Measurements from ENCODE around the gene TTC1.
A peak's percentile ranks its signal among the peaks of the same experiment; 100 is the strongest.
"Not testable (repeated sequence)": the region's sequence is repeated elsewhere in the genome, so short reads cannot be mapped to it uniquely, and the experiment has no call there.

The TTC1 gene

GRCh38 chr5:159978358-159978757 lies 30.6 kb upstream of the TTC1 start:
- Mint-ChIP-seq H3K27me3 (ENCODE audit: low read depth) (peaks cover 35% of the 10 kb centered on the region), H3K4me3 (no peak overlapping the region)

DNA sequence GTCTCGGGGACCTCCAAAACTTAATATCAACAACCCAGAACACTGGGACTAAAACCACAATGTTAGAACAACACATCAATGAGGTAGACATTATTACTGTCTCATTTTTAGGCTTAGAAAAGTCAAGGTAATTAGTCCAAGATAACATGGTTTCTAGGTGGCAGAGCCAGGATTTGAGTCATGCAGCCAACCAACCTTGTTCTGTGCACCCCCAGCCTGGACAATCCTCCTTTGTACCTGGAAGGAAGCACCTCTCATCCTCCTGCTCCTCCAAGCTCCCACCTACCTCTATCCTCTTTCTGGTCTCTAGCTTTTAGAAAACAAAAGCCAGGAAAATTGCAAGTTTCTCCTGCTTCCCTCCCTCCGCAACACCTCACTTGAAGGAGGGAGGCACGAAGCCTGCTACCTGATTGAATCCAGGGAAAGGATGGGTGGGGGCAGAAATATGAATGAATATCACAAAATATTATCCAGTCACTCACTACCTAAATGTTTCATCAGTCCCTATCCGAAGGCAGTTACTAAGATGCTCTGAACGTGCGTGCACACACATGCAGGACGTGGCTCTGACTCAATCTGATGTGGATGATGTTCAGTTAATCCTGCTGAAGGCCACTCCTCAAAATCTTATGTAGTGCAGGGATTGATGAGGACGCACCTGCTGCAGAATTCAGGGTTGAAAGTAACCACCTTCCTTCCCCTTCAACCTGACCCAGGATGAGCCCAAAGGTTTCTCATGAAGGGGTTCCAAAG lies 26.3 kb upstream of the TTC1 start:
- DNase-seq (ENCODE audit: low spot score): no peak
- Mint-ChIP-seq H3K36me3 (ENCODE audit: low read depth) (no peaks in the 10 kb centered on the region), H3K27me3 (ENCODE audit: low read depth) (peaks cover 41% of the 10 kb centered on the region), H3K4me3 (no peak overlapping the region), H3K4me1 (ENCODE audit: low read depth) (no peaks in the 10 kb centered on the region), H3K27ac (no peak overlapping the region), H3K9me3 (no peaks in the 10 kb centered on the region)

More at GRCh38 chr5:159978358-159978757, 30.6 kb upstream of the TTC1 start:
- Mint-ChIP-seq H3K4me1 (ENCODE audit: low read depth) (no peaks in the 10 kb centered on the region), H3K9me3 (no peaks in the 10 kb centered on the region), H3K36me3 (ENCODE audit: low read depth) (no peaks in the 10 kb centered on the region), H3K27ac (no peak overlapping the region)
- no peak for DNase-seq (ENCODE audit: low spot score)

GRCh38 chr5:159987031-159987674 lies 21.8 kb upstream of the TTC1 start:
- no peak overlapping the region for H3K27ac Mint-ChIP-seq
- H3K27me3 Mint-ChIP-seq (ENCODE audit: low read depth): peaks cover 62% of the 10 kb centered on the region
- H3K36me3 Mint-ChIP-seq (ENCODE audit: low read depth): no peaks in the 10 kb centered on the region
- H3K9me3 Mint-ChIP-seq: no peaks in the 10 kb centered on the region
- no peaks in the 10 kb centered on the region for H3K4me1 Mint-ChIP-seq (ENCODE audit: low read depth)
- H3K4me3 Mint-ChIP-seq: peak overlapping the region; percentile 53
- DNase-seq (ENCODE audit: low spot score): peak; percentile 55

- H3K27me3 Mint-ChIP-seq (ENCODE audit: low read depth): peaks cover 48% of the 10 kb centered on the region
- no peaks in the 10 kb centered on the region for H3K4me1 Mint-ChIP-seq (ENCODE audit: low read depth)
Measured at GRCh38 chr5:159990506-159990905, 18.4 kb upstream of the TTC1 start.

DNA sequence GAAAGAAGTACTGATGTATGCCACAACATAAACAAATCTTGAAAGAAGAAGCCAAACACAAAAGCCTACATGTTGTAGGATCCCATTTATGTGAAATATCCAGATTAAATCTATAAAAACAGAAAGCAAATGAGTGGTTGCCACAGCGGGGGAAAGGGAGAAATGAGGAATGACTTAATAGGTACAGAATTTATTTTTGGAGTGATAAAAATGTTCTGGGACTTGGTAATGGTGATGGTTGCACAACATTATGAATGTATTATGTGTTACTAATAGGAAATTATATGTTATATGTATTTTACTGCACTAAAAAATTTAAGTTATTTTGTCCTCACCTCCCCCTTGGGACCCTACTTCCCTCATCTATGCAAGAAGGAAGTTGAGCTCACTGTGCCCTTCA lies 16.4 kb upstream of the TTC1 start:
- Mint-ChIP-seq H3K27me3 (ENCODE audit: low read depth) (peaks cover 32% of the 10 kb centered on the region), H3K4me3 (no peak overlapping the region), H3K4me1 (ENCODE audit: low read depth) (no peaks in the 10 kb centered on the region), H3K36me3 (ENCODE audit: low read depth) (no peaks in the 10 kb centered on the region), H3K27ac (no peak overlapping the region), H3K9me3 (peaks cover 6% of the 10 kb centered on the region)
- DNase-seq (ENCODE audit: low spot score): no peak

More at GRCh38 chr5:159990506-159990905, 18.4 kb upstream of the TTC1 start:
- H3K9me3 Mint-ChIP-seq: peaks cover 6% of the 10 kb centered on the region
- no peak for DNase-seq (ENCODE audit: low spot score)
- no peaks in the 10 kb centered on the region for H3K36me3 Mint-ChIP-seq (ENCODE audit: low read depth)
- no peak overlapping the region for H3K27ac Mint-ChIP-seq
- no peak overlapping the region for H3K4me3 Mint-ChIP-seq

DNA sequence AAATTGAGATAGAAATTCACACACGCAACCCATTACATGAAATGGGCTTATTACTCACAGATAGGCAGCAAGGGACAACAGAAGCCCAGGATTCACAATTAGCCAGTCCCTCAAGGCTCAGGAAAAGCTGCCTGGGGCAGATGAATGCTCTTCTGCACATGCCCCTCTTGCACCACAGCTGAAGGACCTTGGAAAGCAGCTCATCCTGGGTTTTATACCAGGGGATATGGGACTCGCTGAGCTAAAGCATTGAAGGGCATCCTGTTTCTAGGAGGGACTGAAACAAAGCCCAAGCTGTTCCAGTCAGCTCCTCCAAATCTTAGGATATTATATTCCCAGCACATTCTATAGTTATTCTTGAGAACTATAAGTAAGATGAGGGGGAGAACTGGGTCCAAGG lies 15.7 kb upstream of the TTC1 start:
- Mint-ChIP-seq H3K4me3 (no peak overlapping the region), H3K27ac (no peak overlapping the region), H3K9me3 (peaks cover 6% of the 10 kb centered on the region), H3K27me3 (ENCODE audit: low read depth) (peaks cover 26% of the 10 kb centered on the region), H3K4me1 (ENCODE audit: low read depth) (no peaks in the 10 kb centered on the region), H3K36me3 (ENCODE audit: low read depth) (no peaks in the 10 kb centered on the region)
- DNase-seq (ENCODE audit: low spot score): no peak

GRCh38 chr5:159995907-159996306 lies 13.0 kb upstream of the TTC1 start:
- Mint-ChIP-seq H3K4me1 (ENCODE audit: low read depth) (no peaks in the 10 kb centered on the region), H3K27me3 (ENCODE audit: low read depth) (peaks cover 15% of the 10 kb centered on the region), H3K27ac (no peak overlapping the region), H3K4me3 (no peak overlapping the region), H3K36me3 (ENCODE audit: low read depth) (no peaks in the 10 kb centered on the region), H3K9me3 (peaks cover 6% of the 10 kb centered on the region)
- no peak for DNase-seq (ENCODE audit: low spot score)

DNA sequence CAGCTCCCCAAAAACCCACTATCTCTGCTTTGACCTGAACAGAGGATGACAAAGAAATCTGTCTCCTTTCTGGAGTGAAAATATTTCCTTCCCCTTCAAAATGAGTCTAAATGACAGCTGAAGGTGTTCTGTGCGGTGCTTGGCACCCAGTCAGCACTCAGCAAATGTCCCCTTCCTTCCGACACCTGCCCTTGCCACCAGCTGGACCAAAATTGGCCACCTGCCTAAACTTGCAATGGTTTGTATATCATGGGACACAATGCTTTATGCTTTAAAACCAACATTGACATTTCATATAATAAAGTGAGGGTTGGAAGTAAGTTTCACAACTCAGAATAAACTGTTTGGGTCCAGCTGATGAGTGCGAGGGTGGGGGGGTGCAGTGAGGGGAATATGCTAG lies 7.5 kb upstream of the TTC1 start:
- no peaks in the 10 kb centered on the region for H3K4me1 Mint-ChIP-seq (ENCODE audit: low read depth)
- H3K27ac Mint-ChIP-seq: no peak overlapping the region
- H3K27me3 Mint-ChIP-seq (ENCODE audit: low read depth): peaks cover 14% of the 10 kb centered on the region
- no peak overlapping the region for H3K4me3 Mint-ChIP-seq
- H3K9me3 Mint-ChIP-seq: no peaks in the 10 kb centered on the region
- H3K36me3 Mint-ChIP-seq (ENCODE audit: low read depth): no peaks in the 10 kb centered on the region
- no peak for DNase-seq (ENCODE audit: low spot score)

- DNase-seq (ENCODE audit: low spot score): no peak
- H3K36me3 Mint-ChIP-seq (ENCODE audit: low read depth): peaks cover 17% of the 10 kb centered on the region
- peaks cover 21% of the 10 kb centered on the region for H3K4me1 Mint-ChIP-seq (ENCODE audit: low read depth)
- no peak overlapping the region for H3K4me3 Mint-ChIP-seq
- no peaks in the 10 kb centered on the region for H3K9me3 Mint-ChIP-seq
- H3K27me3 Mint-ChIP-seq (ENCODE audit: low read depth): peaks cover under 1% of the 10 kb centered on the region
- no peak overlapping the region for H3K27ac Mint-ChIP-seq
Measured at GRCh38 chr5:160007514-160007913, 1.4 kb upstream of the TTC1 start.

DNA sequence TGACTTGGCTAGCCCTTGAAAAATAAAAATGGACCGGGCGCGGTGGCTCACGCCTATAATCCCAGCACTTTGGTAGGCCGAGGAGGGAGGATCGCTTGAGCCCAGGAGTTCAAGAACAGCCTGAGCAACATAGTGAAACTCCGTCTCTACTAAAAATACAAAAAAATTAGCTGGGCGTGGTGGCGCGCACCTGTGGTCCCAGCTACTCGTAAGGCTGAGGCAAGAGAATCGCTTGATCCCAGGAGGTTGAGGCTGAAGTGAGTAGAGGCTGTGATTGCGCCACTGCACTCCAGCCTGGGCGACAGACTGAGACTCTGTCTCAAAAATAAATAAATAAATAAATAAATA lies 436 bp upstream of the TTC1 start:
- not testable (repeated sequence) for H3K27ac Mint-ChIP-seq; H3K9me3 Mint-ChIP-seq; DNase-seq (ENCODE audit: low spot score); H3K27me3 Mint-ChIP-seq (ENCODE audit: low read depth); H3K4me3 Mint-ChIP-seq
- Mint-ChIP-seq H3K4me1 (ENCODE audit: low read depth) (peaks cover 23% of the 10 kb centered on the region), H3K36me3 (ENCODE audit: low read depth) (peaks cover 23% of the 10 kb centered on the region)

DNA sequence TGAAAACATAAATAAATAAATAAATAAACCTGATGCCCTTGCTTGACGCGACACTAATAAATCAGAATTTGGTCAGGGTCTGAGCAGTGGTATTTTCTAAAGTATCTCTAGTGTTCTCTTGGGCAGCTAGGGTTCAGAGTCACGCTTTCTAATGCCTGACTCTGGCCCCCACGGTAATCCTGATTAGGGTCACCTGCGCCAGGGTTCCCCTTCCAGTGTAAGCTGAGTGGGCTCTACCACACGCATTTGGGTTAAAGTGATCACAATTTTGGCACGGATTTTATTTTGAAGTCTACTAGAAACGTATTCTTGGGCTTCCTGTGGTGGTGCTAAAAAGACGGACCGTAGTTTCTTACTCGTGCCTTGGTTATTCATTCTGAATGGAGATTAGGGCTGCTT lies 651 bp downstream of the TTC1 start:
- no peaks in the 10 kb centered on the region for H3K9me3 Mint-ChIP-seq
- no peak for DNase-seq (ENCODE audit: low spot score)
- H3K36me3 Mint-ChIP-seq (ENCODE audit: low read depth): peaks cover 23% of the 10 kb centered on the region
- H3K27ac Mint-ChIP-seq: peak overlapping the region; percentile 99
- no peaks in the 10 kb centered on the region for H3K27me3 Mint-ChIP-seq (ENCODE audit: low read depth)
- H3K4me3 Mint-ChIP-seq: peak overlapping the region; percentile 99
- peaks cover 23% of the 10 kb centered on the region for H3K4me1 Mint-ChIP-seq (ENCODE audit: low read depth)

DNA sequence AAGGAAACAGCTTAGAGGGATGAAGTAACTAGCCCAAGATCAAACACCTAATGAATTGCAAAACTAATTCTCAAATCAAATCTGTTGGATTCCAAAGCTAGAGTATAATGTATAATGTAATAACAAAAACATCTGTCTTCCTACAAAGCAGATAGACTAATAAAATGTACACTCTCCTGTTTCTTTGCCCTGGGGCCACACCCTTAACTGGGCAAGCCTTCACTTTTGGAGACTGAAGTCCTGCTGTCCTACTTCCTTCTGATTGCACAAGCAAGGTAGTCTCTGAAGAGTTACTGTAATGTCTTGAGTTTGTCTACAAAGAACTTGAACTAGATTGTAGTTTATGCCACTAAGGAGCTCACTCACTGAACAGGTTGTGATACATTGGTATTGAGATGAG lies 2.5 kb downstream of the TTC1 start:
- Mint-ChIP-seq H3K4me1 (ENCODE audit: low read depth) (peaks cover 23% of the 10 kb centered on the region), H3K9me3 (no peaks in the 10 kb centered on the region), H3K4me3 (peak overlapping the region; percentile 9), H3K27ac (no peak overlapping the region), H3K27me3 (ENCODE audit: low read depth) (no peaks in the 10 kb centered on the region), H3K36me3 (ENCODE audit: low read depth) (peaks cover 33% of the 10 kb centered on the region)
- DNase-seq (ENCODE audit: low spot score): no peak

- not testable (repeated sequence) for H3K27me3 Mint-ChIP-seq (ENCODE audit: low read depth); DNase-seq (ENCODE audit: low spot score); H3K9me3 Mint-ChIP-seq; H3K4me3 Mint-ChIP-seq; H3K27ac Mint-ChIP-seq
- peaks cover 23% of the 10 kb centered on the region for H3K4me1 Mint-ChIP-seq (ENCODE audit: low read depth)
- H3K36me3 Mint-ChIP-seq (ENCODE audit: low read depth): peaks cover 34% of the 10 kb centered on the region
Measured at GRCh38 chr5:160014197-160014596, 5.3 kb downstream of the TTC1 start.

- DNase-seq (ENCODE audit: low spot score): no peak
- peaks cover 24% of the 10 kb centered on the region for H3K36me3 Mint-ChIP-seq (ENCODE audit: low read depth)
- no peaks in the 10 kb centered on the region for H3K27me3 Mint-ChIP-seq (ENCODE audit: low read depth)
- H3K9me3 Mint-ChIP-seq: no peaks in the 10 kb centered on the region
- H3K4me1 Mint-ChIP-seq (ENCODE audit: low read depth): peaks cover 15% of the 10 kb centered on the region
- no peak overlapping the region for H3K27ac Mint-ChIP-seq
- no peak overlapping the region for H3K4me3 Mint-ChIP-seq
Measured at GRCh38 chr5:160018945-160019625, 10.1 kb downstream of the TTC1 start.

Measured in T-helper 2 cell treated with Interferon-gamma antibody and Interleukin-4, amounts not matched to agents 5 μg/mL and 100 μg/mL, for 36 hours (primary cell).